ENCODE results near the gene SEPTIN3.
A peak's percentile ranks its signal among the peaks of the same experiment; 100 is the strongest.

Gene SEPTIN3, protein sequence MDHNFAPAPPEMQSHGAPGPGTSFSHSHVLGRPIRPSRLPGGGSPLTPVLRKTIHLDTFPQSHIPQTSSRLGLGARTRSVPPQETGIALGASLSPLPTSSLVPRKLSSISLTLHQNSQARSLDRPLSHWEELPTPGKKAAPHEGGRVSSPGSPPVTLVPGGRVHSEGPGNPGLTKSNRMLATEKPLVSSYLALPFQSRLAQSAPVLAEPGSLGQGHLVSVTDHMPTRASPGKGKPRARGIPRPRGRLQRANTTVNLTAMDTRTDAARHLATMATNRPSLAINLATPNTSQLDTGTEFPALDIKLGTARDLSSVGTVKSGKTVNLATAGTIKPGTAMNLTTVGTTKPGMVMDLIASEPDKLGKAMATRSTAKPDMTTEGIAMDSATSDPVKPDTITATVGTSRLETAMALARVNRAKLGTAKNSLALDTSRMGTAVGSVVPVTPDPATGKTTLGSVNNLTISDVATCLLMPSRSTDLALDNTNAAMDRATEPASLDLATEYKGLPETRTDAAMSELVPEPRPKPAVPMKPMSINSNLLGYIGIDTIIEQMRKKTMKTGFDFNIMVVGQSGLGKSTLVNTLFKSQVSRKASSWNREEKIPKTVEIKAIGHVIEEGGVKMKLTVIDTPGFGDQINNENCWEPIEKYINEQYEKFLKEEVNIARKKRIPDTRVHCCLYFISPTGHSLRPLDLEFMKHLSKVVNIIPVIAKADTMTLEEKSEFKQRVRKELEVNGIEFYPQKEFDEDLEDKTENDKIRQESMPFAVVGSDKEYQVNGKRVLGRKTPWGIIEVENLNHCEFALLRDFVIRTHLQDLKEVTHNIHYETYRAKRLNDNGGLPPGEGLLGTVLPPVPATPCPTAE

DNA sequence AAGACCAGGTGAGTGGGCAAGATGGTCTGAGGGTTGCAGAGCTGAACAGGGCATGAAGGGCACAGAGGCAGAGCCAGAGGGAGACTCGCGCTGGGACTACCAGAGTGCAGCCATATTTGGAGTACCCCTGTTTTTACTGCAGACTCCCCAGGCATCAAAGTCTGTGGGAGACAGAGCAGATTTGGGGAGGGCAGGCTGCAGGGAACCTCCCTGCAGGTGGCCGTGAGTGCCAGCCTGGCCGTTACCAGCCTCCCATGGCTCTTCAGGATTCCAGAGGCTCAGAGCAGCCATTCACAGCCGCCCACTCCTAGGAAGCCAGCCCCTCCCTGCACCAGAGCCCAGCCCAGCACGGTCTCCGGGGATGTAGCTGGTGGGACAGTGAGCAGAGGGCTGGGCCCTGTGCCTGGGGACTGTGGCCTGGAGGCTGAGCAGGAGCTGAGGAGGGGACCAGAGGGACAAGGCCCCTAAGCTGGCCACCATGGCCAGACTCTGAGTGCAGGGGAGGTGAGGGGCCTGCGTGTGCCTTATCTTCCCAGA lies at the start of gene SEPTIN3:
Gene SEPTIN3, plus strand, starts transcription at position 334 of the 537 bp plus-strand sequence. CDS start 2,050 bp downstream, outside the sequence.
- DNase-seq (ENCODE audit: low spot score), result peak; percentile 72

DNA sequence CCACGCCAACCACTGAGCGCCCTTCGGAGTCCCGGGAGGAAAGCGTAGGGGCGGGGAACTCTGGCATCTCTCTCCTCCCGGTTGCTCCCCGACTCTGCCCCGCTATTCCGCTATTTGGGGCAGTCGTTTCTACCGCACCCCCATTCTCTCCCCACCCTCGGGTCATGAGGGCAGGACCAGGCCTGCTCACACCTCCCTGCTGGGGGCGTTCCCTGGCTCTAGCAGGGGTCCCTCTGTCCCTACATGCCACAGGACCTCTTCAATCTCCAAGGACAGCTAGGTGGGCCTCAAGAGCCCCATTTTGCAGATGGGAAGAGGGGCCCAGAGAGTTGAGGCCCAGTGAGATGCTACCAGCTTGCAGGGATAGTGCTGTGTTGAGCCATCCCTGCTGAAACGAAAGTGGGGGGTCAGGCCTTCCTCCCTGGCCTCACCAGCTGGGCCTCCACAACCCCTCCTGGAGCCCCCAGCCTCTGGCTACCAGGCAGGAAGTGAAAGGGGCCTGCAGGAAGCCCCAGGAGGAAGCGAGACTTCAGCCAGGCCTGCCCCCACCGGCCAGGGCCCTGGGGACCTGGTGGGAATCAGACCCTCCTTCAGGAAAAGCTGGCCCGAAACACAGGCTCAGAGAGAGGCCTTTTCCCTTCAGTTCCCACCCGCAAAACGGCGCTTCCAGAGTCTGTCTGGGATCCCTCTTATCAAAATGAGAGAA lies 48.8 kb upstream of the SEPTIN3 start:
- DNase-seq (ENCODE audit: low spot score), result no peak

DNA sequence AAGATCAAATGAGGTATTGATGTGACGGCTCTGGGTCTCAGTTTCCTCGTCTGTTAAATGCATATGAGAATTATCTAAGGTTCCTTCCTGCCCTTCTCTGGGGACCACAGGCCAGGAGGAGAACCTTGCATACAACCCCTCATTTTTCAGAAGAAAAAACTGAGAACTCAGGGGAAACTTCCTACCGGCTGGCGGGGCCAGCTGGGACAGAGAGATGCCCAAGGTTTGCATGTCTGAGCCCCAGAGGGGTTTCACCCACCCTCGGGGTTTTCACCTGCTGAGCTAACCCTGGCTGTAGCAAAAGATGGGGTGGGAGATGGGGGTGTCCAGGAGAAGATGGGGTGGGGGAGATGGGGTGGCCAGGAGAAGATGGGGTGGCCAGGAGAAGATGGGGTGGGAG lies 46.9 kb upstream of the SEPTIN3 start:
- DNase-seq (ENCODE audit: low spot score), result no peak

DNA sequence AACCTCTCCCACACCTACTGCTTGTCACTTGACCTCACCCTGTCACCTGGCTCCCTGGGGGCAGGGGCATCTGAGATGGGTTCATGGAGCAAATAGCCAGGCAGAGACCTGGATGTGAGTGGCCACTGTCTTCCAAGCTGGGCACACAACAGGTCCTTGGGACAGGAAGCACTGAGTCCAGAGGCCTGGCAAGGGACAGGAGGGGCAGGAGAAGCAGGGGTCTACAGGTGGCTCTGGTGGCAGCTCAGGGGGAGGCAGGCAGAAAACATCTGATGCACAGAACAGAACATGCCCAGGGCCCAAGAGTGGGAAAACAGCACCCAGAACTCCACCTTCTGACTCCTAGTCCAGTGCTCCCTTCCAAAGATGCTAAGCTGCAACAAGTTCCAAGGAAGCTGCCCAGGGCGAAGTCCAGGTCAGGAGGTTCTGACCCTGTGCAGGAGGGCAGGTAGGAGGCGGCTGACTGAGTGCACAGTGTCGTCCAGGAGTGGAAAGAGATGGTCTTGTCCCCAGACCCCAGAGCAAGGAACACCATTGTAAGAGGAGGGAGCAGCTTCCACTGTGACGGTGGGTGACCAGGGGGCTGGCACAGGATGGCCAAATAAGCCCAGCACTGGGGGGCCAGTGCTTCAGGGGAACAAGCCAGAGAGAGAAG lies 46.2 kb upstream of the SEPTIN3 start:
- no peak for DNase-seq (ENCODE audit: low spot score)

DNA sequence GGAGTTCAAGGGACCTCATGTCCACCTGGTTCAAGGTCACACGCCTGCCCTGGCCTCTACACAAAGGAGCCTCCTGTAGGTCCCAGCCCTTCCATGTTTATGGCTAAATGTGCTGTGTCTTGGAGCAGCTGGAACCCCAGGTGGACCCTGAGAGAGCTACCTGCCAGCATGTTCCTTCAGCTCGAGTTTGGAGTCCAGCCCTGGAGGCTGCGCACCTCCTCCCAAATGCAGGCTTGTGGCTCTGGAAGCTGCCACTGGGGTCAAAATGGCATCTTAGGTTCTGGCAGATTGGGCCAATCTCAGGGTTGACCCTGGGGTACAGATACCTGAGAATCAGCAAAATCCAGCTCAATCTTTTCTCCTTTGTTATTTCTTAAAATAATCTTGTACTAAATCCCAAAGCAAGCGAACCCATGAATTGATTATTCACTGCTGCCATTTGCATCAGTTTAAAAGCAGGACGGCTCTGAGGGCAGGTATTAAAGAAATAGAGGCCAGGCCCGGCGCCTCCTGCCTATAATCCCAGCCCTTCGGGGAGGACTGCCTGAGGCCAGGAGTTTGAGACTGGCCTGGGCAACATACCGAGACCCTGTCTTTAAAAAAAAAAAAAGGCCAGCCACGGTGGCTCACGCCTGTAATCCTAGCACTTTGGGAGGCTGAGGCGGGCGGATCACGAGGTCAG lies 45.5 kb upstream of the SEPTIN3 start:
- no peak for DNase-seq (ENCODE audit: low spot score)

DNA sequence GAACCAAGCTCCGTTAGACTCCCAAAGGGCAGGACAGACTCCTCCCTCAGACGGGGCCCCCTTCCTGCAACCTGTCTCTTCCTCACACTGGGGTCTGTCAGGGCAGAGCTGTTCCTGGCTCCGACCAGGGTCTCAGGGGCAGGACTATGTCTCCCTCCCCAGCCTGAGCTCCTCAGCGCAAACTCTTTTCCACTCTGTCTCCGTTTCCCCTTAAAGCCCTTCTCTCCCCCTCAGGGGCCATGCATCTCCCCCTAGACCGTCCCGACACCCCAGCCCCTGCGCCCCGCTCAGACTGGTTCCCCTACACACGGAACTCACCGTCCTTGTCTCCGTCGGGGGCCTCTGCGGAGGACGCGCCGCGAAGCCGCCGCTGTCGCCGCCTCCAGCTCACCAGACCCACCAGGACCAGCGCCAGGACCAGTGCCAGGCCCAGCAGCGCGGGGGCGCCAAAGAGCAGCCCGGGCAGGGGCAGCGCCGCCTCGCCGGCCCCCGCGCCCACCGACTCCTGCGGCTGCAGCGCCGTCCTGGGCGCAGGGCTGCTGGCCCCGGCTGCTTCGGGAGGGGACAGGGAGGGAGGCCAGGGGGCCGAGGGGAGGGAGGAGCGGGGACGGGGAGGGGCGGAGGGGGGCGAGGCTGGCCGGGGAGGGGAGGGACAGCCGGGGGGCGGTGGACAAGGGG lies 43.3 kb upstream of the SEPTIN3 start:
- peak; percentile 88 for DNase-seq (ENCODE audit: low spot score)

DNA sequence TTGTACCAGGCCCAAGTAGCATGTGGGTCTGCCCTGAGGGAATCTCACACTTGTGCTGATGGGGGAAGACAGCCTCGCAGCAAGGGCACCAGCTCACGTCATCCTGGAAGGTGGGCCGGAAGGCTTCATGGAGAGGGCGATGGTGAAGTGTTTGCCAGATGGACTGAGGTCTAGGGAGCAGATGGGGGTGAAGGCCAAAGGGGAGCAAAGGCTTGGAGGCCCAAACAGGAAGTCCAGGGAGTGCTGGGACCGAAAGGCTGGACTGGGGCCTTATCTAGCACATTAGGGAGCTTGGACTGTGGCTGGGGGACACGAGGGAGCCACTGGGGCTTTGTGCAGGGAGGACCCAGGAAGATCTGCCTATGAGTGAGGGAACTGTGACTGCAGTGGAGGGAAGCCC lies 41.4 kb upstream of the SEPTIN3 start:
- no peak for DNase-seq (ENCODE audit: low spot score)

DNA sequence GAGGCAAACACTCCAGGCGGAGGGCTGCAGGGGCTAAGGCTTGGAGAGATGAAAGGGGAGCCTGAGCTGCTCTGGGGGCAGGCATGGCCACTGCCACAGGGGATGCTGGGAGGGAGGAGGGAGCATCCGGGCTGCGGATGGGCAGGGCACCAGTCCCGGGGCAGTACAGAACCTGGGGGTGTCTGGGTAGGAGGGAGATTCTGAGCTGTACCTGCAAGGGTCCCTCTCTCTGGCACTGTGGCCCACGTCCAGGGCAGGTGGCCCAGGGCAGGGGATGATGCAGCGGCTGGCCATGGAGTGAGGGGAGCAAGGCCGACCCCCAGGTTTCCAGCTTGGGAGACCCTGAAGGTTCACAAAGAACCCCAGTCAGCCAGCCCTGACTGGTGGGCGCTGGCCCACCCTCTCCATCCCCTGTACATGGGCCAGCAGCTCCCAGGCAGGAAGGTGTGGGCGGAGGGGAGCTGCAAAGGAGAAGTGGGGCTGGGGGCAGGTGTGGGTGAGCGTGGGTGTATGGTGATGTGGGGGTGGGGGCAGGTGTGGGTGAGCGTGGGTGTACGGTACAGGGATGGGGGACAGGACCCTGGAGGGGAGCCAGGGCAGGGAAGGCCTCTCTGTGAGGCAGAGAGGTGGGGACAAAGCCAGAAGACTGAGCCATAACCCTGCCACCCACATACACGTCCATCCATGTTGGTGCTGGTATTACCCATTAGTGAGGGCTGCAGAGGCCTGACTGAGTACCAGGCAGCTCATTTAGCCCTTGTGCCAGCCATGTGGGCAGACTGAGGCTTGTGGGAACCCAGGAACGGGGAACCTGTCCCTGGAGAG lies 40.4 kb upstream of the SEPTIN3 start:
- DNase-seq (ENCODE audit: low spot score), result no peak

DNA sequence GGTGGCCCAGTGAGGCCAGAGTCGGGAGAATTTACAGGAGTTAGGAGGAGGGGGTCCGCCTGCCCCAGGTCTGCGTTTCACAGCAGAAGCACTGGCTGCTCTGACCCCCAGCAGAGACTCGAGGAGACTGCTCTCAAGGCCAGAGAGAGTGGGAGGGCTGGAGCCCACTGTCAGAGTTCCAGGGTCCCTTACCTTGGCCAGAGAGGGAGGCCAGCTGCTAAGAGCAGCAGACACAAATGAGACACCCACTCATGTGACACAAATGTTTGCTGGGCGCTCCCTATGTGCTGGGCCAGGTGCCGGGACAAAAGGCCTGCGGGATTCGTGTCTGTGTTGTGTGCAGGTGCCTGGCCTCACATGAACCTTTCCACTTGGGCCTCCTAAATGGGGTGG lies 39.8 kb upstream of the SEPTIN3 start:
- no peak for DNase-seq (ENCODE audit: low spot score)

DNA sequence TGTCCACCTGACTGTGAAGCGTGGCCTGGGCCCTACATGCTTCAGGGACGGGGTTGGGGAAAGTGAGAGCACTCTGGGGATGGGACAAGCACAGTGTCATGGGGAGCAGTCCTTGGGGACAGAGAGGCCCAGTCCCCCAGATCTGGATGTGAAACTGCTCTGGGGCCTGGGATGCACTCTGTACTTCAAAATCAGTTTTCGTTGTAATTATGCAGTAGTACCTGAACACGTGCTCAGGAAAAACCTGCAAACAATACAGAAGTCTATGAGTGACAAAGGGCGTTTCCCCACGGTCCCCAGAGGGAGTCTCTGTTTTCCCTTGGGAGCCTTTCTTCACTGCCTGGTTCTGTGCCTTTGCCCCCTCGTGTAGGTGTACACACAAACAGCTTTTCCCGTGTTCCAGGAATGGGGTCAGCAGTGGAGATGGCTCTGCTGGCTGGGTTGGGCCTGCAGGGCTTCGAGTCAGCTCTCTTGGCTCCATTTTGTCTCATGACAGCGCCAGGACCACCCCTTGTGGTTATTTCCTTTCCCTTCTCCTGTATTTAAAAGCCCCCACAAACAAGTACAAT lies 37.5 kb upstream of the SEPTIN3 start:
- DNase-seq (ENCODE audit: low spot score), result no peak

DNA sequence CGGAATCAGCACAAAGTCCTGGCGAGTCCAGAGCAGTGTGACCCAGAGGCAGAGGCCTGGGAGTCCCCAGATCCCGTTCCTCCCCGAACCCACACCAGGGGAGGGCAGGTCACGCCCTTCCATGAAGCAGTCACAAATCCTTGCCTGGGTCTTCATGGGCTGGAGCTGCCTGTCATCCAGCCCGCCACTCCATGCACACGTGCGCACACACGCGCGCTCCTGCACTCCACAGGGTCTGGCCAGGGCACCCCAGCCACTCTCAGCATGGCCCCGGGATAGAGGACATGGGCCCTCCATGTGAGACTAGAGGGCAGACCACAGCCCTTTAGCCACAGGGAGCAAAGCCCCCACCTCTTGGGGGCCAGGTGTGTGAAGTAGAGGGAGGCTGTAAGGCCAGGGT lies 36.9 kb upstream of the SEPTIN3 start:
- no peak for DNase-seq (ENCODE audit: low spot score)

DNA sequence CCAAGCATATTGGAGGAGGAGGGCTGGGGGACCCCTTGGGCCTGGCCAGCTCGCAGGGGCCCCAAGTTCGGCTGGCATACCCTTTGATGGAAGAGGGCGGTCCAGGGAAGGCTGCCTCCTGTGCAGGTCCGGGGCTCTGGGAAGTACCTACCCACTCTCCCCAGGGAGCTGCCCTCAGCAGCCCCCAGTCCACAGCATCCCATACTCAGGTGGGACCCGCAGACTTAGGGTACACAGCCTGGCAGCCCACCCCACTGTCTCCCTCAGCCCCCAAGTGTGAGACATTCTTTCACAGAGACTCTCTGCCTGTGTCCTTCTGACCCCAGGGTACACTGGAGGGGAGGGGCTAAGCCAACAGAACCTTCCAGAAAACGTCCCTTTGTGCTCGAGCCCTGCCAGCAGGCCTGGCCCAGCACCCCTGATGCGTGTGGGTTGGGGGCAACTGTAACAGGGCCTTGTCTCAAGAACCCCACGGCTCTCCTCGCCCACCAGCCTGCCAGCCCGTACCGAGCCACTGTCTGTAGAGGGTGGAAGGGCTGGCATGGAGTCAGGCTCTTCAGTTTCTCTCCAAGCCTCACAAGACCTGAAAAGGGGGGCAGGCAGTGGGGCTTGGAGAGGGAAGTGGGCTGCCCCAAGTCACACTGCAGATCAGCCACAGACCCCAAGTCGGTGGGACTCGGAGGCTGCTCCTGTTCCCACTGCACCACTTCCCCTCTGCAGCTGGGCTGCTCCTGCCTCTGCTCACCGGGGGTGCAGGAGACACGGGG lies 35.6 kb upstream of the SEPTIN3 start:
- no peak for DNase-seq (ENCODE audit: low spot score)

DNA sequence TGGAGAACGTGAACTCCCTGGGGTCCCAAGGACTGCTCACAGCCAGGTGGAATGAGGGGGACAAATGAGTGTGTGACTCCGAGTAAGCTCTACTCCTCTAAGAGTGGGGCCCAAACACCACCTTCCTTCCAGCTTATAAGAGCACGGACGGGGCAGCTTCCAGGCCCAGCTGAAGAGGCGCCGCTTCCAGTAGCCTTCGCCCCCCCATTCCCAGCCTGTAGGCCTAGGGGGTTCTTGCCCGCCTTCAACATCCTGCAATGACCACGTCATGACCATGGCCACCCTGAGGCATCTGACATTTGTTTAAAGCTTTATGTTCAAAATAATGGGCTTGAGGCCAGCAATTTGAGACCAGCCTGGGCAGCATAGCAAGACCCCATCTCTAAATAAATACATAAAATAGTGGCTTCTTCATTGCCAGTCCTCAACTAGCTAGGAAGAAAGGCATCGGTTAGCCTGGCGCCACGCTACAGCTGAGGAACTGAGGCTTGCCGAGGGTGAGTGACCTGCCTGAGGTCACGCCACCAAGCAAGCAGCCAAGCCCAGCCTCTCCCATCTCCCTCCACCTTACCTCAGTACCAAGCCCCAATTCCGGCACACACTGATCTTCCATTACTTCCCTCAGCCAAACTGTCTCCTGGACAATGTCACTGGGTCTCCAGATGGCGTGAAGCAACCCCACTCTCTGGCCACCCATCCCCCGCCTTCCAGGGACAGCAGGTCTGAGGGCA lies 34.8 kb upstream of the SEPTIN3 start:
- DNase-seq (ENCODE audit: low spot score), result no peak

DNA sequence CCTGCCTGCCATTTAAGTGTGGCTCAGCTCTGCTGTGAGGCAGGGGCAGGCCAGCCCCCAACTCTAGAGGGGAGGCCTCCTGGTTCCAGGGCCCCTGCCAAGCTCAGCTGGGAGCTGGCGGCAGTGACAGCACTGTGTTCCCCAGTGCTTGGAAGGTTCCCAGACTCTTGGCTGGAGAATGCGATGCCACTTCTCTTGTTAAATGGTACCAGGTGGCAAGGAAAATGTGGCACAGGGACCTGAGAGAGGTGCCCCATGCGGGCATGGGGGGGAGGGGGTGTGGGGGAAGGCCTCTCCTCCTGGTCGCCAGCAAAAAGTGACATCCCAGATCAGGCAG lies 34.3 kb upstream of the SEPTIN3 start:
- DNase-seq (ENCODE audit: low spot score), result no peak

DNA sequence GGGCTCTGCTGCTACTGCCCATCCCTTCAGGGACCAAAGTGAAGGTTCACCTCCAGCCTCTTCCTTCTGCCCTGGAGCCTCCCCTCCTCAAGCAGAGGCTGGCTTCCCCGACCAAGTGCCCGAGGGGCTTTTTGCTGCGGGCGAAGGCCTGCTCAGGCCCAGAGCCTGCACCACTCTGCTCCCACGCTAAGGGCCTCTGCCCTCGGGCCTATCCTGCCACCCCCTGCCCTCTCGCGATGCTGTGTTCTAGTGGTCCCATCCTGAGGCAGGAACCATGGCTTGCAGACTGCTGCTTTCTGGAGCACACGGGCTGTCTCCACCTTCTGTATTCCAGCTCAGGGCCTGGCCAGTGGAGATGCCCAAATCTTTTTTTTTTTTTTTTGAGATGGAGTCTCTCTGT lies 33.7 kb upstream of the SEPTIN3 start:
- DNase-seq (ENCODE audit: low spot score), result no peak

DNA sequence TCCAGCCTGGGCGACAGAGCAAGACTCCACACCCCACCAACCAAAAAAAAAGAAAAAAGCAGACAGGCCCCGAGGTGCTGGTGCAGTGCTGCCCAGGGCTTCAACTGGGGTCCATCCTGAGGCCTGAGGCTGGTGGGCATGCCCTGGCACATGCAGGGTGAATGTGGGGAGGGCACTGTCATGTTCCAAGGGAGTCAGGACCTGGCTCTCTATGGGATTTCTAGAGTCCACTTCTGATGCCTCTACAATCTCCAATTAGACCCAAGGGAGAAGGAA lies 32.4 kb upstream of the SEPTIN3 start:
- DNase-seq (ENCODE audit: low spot score), result no peak

DNA sequence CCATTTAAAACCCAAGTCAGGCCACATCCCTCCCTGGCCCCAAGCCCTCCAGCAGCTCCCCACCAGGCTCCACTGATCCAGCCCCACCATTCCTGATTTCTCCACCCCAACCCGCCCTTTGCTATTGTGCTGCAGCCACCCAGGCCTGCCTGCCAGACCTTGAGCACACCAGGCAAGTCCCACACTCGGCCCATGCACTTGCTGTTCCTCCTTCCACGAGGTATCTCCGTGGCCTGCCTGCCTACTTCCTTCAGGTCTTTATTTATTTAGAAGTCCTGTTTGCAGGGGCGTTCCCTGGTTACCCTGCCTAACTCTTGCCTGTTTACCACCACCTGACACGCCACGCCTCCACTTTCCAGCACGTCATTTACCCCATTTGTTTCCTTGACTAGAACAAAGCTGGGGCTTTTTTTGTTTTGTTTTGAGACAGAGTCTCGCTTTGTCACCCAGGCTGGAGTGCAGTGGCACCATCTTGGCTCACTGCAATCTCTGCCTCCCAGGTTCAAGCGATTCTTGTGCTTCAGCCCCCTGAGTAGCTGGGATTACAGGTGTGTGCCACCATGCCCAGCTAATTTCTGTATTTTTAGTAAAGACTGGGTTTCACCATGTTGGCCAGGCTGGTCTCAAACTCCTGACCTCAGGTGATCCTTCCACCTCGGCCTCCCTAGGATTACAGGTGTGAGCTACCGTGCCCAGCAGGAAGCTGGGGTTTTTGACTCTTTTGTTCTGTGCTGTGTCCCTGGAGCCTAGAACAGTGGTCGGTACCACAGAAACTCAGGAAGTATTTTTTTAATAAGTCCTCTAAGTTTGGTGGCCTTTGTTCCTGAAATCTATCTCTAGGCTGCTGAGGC lies 29.0 kb upstream of the SEPTIN3 start:
- no peak for DNase-seq (ENCODE audit: low spot score)

All from iPS-NIHi11 (cell line).